Activated CD8-positive, alpha-beta memory T cell treated with anti-CD3 and anti-CD28 coated beads for 48 hours (primary cell): ENCODE results near the gene OXGR1.
"Not testable (repeated sequence)": the region's sequence is repeated elsewhere in the genome, so short reads cannot be mapped to it uniquely, and the experiment has no call there.

ENCODE experiments used
- DNase-seq, 3 experiments: peaks; one replicate each; pipeline ENCODE4 v3.0.0-alpha.2; 2020; ENCODE audit warnings: low read depth in 2 of 3, low spot score in 2 of 3

The OXGR1 gene

DNA sequence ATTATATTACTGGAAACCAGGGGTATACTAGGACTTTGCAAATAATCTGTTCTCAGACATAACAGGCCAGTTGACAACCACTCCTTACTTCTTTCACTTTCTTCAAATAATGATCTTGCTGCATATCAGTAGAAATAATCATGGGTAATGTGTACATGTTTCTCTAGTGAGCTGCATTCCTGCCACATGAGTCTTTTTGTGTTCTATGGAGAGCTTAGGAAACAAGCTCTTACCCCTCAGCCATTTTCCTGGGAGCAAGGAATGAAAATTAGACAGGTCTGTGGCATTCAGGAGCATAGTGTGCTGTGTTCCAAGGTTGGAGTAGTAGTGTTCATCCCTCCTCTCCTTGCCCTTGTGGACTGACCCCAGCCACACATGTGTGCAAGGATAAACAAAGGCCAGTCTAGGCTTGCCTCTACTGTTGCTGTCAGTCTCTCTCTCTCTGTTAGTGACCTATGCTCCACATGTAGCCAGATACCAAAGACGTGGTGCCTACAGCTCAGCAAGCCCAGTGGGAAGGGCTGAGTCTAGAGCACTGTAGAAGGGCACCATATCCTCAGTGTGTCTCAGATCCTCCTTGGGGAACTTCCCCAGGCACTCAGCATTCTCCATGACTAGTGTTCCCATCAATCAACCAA, 11.5 kb upstream of the OXGR1 start:
- DNase-seq = no peak

DNA sequence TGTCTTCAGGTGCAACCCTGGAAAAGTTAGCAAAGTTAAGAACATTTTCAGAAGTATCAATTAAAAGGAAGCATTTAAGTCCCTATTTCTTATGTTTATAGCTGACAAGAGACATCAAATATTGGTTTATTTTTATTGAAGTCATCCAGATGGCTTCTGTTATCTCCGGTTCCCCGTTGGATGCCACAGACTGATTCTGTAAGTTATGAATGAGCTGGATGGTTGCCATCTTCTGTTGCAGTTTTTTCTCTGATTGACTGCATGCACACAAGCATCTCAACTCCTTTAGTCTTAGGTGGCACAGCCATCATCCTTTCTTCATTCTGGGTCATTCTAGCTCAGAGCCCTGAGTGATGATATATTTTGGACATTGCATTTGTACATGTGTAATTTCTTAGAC, 10.6 kb upstream of the OXGR1 start:
- no peak for DNase-seq

DNA sequence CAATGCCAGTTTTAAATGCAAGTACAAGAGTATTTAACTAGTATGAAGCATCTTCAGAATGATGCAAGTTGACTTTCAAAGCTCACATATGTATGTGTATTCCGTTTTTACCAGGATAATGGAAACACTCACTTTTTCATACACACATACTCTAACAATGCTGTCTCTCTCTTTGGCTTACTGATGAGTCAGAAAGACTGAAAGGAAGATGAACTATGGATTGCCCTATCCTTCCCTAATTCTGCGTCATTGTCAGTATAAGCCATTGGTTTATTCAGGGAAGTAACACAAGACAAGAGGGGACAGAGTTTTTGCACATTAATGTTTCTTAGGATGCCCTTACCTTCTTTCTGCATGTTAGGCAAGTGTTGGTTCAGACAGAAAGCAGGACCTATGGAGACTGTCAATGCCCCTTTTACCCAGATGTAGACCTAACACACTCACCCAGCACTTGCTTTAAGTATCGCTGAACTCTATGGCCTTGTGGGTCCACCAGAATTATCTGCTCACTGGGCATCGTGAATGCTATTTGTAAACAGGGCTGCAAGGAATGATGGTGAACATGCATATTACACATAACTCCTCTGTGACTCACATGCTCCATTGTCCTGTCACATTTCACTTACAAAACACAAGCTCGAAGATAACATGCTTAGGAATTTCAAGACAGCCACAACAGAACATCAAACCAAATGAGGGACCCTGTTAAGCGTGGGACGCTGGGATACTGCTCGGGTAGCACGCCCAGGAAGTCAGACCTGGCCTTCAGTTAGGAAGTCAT, 10.0 kb upstream of the OXGR1 start:
- no peak for DNase-seq

DNA sequence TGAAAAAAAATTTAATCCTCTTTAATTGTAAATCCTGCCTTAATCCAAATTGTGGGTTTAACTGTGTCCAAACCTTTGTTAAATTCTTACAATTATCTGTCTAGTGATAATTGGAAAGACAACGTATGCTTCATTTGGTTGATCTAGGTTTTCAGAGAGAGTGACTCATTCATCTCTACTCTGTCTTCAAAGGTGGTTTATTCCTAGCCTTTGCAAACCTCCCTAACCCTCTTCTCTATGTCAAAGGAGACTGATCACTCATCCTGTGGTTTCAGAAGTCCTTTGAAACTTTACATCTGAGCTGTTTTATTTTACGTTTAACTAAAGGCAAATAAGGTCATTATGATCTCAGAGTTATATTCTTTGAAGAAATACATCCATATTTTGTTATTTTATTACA, 8.8 kb upstream of the OXGR1 start:
- DNase-seq = no peak

DNA sequence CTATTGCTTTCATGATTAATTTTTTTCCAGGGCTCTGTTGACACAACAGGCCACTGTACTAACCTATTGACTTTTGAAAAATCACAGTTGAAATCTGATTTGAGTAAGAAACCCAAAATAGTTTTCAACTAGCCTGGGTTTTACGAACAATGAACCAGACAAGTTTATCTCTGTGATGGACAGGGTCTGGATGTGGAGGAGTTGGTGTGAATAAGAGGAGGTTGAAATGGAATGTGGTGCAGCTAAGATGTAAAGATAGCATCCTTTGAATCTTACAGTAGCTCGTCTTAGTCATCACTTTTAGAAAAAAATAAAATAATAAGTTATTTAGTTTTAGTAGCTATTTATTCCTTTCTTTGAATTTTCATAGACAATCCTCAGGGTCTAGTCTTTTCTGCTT, 8.3 kb upstream of the OXGR1 start:
- DNase-seq = no peak

- DNase-seq = no peak
Observed at GRCh38 chr13:97001636-97002035, 7.4 kb upstream of the OXGR1 start.

DNA sequence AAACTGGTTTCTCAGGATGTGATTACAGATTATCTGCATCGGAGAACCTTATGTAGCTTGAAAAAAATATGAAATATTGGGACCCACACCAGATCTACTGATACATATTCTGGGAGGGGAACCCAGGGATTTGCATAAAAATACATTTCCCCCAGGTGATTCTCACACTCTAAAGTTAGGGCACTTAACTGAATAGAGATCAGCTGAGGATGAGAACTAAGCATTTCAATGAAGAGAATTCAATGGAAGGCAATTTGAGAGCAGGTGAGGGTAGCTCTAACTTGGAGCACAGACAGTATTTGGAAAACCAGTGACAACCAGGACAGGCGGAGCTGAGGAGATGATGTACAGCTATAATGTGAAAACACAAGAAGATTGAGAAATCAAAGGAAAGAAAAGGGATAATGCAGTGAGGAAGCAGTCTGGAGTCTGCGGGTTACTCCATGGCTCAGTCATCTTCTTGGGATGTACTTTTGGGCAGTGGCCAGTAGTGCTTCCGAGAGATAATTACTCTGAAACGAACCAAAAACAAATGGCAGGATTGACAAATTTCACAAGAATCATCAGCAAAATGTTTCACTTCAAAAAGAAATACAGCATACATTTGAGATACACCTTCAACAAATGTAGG, 6.1 kb upstream of the OXGR1 start:
- no peak for DNase-seq

DNA sequence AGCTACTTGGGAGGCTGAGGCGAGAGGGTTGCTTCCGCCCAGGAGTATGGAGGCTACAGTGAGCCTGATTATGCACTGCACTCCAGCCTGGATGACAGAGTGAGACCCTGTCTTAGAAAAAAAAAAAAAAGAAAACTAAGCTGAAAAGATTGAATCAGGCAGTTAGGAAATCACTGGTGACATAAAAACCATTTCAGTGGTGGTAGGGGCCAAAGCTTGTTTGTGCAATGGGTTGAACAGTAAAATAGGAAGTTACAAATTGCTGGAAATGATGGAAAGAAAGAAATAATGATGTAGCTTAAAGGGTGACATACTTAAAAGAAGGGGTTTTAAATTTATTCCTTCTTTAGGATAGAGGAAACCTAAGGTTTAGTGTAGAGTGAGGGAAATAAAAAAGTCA, 4.8 kb upstream of the OXGR1 start:
- no peak for DNase-seq

DNA sequence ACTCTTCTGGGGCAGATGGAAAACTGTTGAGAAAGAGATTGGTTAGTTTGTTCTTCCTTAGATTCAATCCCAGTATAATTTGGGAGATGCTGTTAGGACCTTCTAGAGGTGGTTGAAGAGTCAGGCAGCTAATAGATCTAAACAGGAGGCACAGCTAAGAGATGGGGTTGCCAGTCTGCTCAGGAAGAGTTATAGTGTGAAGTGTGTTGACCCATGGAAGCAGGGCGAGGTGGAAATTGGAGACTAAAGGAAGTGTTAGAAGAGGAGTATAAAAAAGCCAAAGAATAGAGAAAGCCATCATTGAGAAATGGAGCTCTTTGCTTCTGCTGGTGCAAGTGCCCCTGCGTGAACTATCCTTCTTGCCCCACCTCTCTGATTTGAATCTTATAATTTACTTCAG, 3.8 kb upstream of the OXGR1 start:
- no peak for DNase-seq

- DNase-seq = no peak
Observed at GRCh38 chr13:96996886-96997285, 2.6 kb upstream of the OXGR1 start.

GRCh38 chr13:96996107-96996506, 1.8 kb upstream of the OXGR1 start:
- DNase-seq = no peak

GRCh38 chr13:96994858-96995243, 575 bp upstream of the OXGR1 start:
- no peak for DNase-seq

- DNase-seq = no peak
Observed at GRCh38 chr13:96993634-96994016, 651 bp downstream of the OXGR1 start.

DNA sequence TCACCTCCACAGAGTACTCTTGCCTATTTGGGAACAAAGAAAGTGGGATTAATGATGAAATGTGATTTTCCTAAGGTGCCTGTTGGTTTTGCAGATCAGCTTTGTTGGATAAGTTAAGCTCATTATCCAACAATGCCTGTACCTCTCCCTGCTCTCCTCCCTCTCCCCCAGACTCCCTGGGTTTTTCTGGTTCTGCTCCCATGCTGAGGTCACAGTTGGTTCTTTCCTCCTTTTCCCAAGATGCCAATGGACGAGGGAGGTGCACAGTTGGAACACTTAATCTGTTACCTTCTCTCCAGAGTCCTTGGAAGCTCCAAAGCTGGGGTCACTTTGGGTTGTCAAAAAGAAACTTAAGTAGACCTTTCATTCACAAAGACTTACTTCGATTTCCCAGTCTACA, 1.6 kb downstream of the OXGR1 start:
- DNase-seq = no peak

GRCh38 chr13:96991072-96991471, 3.2 kb downstream of the OXGR1 start:
- no peak for DNase-seq

DNA sequence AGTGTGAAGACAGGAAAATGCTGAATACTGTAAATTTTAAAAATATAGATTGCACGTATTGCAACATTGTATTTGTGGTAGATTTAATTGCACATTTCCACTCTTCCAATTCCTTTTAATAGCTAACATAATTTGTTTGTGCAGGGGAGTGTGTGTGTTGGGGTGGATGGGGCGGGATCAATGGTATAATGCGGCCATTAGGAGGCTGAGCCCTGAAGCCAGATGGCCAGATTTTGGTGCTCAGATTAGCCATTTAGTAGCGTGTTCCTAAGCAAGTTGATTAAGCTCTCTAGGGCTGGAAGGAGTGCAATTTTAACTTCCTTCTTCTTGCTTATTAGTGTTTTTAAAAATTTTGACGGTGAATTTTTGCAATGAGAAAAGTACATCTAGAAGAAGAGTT, 5.8 kb downstream of the OXGR1 start:
- no peak for DNase-seq

- DNase-seq = no peak
Observed at GRCh38 chr13:96984051-96984508, 10.2 kb downstream of the OXGR1 start.

DNA sequence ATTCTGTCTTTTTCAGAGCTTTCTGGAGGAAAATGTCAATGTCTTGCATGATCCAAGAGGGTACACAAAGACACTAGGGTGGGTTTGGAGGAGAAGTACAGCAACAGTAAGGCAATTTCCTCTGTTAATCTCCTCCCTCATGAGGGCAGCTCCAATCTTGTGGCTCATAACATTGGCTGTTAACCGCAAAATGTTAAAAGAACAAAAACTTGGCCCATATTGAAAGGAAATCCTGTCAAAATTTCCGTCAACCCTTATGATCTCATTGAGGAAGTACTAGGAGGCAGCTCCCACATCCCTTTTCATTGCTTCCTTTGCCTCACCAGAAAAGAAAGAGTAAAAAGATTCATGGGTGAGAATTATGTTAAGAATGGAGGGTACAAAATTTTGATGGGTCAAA, 11.6 kb downstream of the OXGR1 start:
- DNase-seq = no peak

DNA sequence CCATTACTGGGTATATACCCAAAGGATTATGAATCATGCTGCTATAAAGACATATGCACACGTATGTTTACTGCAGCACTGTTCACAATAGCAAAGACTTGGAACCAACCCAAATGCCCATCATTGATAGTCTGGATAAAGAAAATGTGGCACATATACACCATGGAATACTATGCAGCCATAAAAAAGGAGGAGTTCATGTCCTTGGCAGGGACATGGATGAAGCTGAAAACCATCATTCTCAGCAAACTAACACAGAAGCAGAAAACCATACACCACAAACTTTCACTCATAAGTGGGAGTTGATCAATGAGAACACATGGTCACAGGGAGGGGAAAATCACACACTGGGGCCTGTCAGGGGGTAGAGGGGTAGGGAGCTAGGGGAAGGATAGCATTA, 14.4 kb downstream of the OXGR1 start:
- DNase-seq = not testable (repeated sequence)

DNA sequence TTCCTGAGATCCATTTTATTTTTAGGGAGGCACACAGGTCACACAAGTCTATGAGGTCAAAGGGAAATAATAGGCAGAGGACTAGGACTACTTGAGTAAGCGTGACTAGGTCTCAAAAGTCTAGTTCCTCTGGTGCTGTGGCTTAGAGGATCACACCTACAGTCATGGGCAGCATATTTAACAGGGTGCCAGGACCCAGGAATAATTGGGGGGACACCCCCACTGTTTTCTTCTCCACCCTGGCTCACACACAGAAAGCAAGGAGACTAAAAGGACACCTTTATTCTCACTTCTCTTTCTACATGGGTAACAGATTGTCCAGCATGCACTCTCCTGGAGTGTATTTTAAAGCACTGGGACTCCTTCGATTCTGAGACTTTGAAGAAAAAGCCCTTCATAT, 26.2 kb downstream of the OXGR1 start:
- DNase-seq = no peak

DNA sequence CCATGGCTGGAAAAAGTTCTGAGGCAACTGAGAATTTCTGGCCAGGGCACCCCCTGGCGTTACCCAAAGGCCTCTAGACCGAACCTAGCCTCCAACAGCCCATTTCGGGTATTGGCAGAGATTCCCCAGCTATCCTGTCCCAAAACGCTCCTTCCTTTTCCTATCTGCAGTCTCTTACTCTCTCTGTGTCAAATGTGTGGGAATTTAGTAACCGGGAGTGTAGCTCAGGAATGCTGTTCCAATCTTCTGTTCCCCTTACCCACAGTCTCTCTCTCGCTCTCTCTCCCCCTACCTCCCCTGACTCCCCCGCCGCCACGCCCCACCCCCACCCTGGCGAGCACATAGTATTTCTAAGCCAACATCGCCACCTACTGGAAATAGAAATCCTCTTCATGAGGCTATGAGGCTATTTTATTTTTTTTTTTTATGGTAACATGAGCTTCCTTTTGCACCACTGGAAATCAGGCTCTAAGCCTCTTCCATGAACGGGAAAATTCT, 27.0 kb downstream of the OXGR1 start:
- DNase-seq = no peak

- DNase-seq = no peak
Observed at GRCh38 chr13:96966415-96967102, 27.7 kb downstream of the OXGR1 start.
